ENCODE data around the gene CDR2L. TPM values are rescaled to one million over a fixed set of nuclear protein-coding genes. Genes with fewer than 3 reads are reported as not detected.

The CDR2L gene
- total RNA-seq, 1 experiment from 2014 or later: 31.0 TPM

DNA sequence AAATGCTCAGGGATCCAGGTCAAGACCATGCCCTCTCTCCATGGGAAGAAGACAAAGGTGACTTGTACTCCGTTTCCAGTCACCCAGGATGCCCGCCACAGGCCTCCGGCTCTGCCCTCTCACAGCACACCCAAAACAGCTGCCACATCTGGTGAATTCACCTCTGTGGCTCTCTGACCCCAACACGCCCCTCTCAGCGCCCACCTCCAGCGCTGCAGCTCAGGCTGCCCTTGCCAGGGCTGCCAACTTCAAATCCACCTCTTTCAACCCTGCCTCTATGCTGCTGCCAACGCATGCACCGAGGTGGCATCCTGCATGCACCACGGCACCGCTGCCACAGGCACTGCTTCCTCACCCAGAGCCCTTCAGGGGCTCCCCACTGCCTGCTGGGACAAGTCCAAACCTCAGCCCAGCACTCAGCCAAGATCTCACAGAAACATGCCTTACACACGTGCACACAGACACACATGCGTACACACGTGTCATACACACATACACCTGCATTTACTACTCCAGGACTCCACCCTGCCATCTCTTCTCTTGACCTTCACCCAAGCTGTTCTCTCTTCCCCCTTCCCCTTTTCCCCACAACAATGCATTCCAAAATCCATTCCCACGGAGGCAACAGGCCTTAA lies 22.3 kb upstream of the CDR2L start:
- CTCF ChIA-PET: interaction anchor here (2.4 kb wide), 1 partner anchor 103 kb away, joined by 8 read pairs; no protein-coding TSS in a partner anchor

More for the DNA sequence above, 22.3 kb upstream of the CDR2L start:
- H3K27me3 Mint-ChIP-seq (ENCODE audit: low read depth): peaks cover 8% of the 10 kb centered on the region; the same call in 1 of the 2 replicates
- H3K4me3 Mint-ChIP-seq: no peak overlapping the region
- DNase-seq (ENCODE audit: low spot score) (no peak), ATAC-seq (no peak)
- no peak for TF ChIP-seq JUN (CRISPR knock-in tag; IDR thresholded peaks at IDR 0.05)
- TF ChIP-seq NR3C1 (CRISPR knock-in tag; conservative IDR thresholded peaks at IDR 0.05; ENCODE audit: low read depth): no peak
- no peak for TF ChIP-seq CREB1 (CRISPR knock-in tag; IDR thresholded peaks at IDR 0.05)
- no peak for TF ChIP-seq NFYB (CRISPR knock-in tag; conservative IDR thresholded peaks at IDR 0.05; ENCODE audit: low read depth)
- TF ChIP-seq KAT7 (CRISPR knock-in tag; IDR thresholded peaks at IDR 0.05; ENCODE audit: borderline replicate concordance): no peak
- TF ChIP-seq NFE2L1 (CRISPR knock-in tag; IDR thresholded peaks at IDR 0.05): no peak
- no peak for TF ChIP-seq TEAD1 (CRISPR knock-in tag; IDR thresholded peaks at IDR 0.05)
- TF ChIP-seq NFATC4 (CRISPR knock-in tag; IDR thresholded peaks at IDR 0.05): no peak
- TF ChIP-seq, protein P1, sequence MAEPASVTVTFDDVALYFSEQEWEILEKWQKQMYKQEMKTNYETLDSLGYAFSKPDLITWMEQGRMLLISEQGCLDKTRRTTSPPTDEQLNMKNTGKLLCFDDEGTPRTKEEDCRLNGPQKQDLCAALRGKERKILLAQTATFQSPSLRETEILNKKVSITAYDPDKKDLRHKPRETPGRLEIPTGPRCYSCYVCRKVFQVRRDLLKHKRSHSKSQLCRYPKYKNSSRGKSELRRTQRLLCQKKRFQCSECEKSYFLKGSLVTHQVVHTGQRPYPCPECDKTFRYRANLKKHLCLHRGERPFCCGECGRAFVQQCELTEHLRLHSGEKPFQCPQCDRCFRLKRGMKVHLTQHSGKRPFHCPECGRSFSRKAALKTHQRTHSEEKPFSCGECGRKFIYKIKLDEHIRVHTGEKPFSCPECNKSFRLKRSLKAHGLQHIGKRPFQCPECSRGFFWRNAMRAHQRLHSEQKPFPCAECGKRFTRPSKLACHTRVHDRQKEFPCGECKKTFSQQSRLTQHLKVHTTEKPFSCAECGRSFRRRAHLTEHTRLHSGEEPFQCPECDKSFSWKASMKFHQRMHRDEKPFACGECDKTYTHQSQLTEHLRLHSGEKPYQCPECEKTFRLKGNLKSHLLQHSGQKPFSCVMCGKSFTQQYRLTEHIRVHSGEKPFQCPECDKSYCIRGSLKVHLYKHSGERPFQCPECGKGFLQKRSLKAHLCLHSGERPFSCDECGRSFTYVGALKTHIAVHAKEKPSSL (CRISPR knock-in tag; conservative IDR thresholded peaks at IDR 0.05): no peak
- TF ChIP-seq, protein P2, sequence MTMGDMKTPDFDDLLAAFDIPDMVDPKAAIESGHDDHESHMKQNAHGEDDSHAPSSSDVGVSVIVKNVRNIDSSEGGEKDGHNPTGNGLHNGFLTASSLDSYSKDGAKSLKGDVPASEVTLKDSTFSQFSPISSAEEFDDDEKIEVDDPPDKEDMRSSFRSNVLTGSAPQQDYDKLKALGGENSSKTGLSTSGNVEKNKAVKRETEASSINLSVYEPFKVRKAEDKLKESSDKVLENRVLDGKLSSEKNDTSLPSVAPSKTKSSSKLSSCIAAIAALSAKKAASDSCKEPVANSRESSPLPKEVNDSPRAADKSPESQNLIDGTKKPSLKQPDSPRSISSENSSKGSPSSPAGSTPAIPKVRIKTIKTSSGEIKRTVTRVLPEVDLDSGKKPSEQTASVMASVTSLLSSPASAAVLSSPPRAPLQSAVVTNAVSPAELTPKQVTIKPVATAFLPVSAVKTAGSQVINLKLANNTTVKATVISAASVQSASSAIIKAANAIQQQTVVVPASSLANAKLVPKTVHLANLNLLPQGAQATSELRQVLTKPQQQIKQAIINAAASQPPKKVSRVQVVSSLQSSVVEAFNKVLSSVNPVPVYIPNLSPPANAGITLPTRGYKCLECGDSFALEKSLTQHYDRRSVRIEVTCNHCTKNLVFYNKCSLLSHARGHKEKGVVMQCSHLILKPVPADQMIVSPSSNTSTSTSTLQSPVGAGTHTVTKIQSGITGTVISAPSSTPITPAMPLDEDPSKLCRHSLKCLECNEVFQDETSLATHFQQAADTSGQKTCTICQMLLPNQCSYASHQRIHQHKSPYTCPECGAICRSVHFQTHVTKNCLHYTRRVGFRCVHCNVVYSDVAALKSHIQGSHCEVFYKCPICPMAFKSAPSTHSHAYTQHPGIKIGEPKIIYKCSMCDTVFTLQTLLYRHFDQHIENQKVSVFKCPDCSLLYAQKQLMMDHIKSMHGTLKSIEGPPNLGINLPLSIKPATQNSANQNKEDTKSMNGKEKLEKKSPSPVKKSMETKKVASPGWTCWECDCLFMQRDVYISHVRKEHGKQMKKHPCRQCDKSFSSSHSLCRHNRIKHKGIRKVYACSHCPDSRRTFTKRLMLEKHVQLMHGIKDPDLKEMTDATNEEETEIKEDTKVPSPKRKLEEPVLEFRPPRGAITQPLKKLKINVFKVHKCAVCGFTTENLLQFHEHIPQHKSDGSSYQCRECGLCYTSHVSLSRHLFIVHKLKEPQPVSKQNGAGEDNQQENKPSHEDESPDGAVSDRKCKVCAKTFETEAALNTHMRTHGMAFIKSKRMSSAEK (CRISPR knock-in tag; IDR thresholded peaks at IDR 0.05; ENCODE audit: borderline replicate concordance): no peak
- no peak for TF ChIP-seq PRDM15 (CRISPR knock-in tag; IDR thresholded peaks at IDR 0.05)
- no peaks in the 10 kb centered on the region for H3K36me3 Mint-ChIP-seq
- POLR2A ChIA-PET: interaction anchor here (0.5 kb wide), 1 partner anchor 15 kb away, joined by 6 read pairs; no protein-coding TSS in a partner anchor
- peak overlapping the region; percentile 17; the same call in 1 of the 2 replicates for H3K27ac Mint-ChIP-seq
- no peaks in the 10 kb centered on the region for H3K9me3 Mint-ChIP-seq
- peaks cover 17% of the 10 kb centered on the region for H3K4me1 Mint-ChIP-seq

Data from WTC11 (cell line).